ENCODE data around the gene STXBP6.
"Not testable (repeated sequence)": the region's sequence is repeated elsewhere in the genome, so short reads cannot be mapped to it uniquely, and the experiment has no call there.

Gene STXBP6

DNA sequence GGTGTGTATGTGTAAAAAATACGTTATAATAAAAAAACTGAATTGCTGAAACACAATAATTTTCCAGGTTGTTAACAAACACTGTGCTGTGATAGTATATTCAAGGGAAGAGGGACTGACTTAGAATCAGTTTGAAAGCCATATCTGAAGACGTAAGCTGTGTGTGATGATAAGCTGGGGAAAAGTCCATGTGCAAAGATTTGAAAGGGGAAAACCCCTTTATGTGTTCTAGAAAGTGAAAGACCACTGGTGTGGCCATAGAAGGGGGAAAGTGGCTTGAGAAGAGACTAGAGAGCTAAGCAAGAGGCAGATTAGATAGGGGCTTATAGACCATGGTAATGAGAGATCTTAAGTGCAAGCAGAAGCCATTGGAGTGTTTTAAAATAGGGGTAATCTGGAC is 220.1 kb downstream of the STXBP6 start:
- DNase-seq (ENCODE audit: low read depth): no peak

DNA sequence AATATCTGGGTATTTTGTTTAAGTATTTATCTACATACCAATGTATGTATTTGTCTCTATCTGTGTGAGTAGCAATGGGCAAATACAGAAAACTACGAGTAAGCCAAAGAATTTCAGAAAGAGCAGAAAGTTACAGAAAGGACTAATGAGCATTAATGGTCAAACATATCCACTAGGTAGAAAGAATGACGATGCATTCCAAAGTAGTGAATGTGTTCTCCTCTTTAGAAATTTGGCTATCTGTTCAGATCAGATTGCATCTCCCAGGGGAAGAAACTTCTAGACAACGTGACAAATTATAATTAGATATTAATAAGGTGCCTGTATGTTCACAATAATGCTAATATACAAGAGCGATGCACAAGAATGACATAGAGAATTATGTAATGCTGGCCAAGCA is 221.5 kb downstream of the STXBP6 start:
- DNase-seq (ENCODE audit: low read depth): no peak

DNA sequence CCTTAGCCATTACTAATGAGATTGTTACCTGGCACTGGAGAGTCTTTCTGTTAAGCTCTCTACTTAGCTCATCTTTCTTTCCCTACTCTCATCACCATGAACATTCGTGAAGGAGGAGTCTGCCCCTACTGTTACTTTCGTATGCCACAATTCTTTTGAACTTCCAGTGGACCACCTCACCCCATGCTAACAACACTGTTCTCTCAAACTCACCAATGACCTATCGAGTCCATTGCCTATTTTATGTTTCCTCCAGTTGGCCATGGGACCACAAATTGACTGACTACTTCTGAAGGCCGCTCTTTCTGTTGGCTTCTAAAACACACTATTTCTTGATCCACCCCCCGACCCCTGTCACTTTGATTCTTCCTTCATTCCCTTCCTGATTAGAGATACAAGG is 223.6 kb downstream of the STXBP6 start:
- no peak for DNase-seq (ENCODE audit: low read depth)

DNA sequence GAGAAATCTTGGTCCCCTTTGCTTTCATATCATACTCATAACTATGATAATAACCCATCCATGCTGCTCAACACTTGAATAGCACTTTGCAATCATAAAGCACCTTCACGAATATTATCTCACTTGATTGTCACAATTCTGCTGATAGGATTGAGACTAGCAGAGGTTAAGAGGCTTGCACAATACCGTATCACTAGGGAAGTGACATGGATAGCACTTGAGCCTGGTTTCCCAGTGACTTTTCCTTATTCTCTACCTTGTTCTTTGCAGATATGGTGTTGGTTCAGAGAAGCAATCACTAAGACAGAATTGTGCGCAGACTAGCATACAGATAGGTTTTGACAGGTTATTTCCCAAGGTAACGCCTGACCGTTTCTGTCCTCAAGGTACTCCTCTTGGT is 229.3 kb downstream of the STXBP6 start:
- DNase-seq (ENCODE audit: low read depth): no peak

DNA sequence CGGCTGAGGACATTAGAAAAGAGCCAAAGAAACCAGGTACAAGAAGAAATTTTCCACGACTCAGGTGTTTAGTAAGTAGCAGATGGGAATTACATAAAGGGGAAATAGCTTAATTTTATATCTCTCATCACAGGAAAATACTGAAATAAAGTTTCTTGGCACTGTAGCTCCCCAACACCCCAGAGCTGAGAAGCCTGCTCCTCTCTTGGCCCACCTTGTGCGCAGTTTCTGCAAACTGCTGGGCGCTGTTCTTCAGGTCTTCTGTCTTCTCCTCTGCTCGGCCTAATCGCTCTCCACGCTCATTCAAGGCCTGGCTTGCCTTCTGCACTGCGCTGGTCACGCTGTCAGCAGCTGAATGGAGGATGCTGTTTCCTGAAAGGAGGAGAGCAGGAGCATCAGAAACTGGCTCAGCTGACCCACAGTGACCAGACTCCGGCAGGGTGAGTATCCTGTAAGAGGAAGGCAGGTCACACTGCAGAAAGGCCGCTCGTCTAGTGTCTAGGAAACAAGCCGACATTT is 231.1 kb downstream of the STXBP6 start:
- no peak for DNase-seq (ENCODE audit: low read depth)

DNA sequence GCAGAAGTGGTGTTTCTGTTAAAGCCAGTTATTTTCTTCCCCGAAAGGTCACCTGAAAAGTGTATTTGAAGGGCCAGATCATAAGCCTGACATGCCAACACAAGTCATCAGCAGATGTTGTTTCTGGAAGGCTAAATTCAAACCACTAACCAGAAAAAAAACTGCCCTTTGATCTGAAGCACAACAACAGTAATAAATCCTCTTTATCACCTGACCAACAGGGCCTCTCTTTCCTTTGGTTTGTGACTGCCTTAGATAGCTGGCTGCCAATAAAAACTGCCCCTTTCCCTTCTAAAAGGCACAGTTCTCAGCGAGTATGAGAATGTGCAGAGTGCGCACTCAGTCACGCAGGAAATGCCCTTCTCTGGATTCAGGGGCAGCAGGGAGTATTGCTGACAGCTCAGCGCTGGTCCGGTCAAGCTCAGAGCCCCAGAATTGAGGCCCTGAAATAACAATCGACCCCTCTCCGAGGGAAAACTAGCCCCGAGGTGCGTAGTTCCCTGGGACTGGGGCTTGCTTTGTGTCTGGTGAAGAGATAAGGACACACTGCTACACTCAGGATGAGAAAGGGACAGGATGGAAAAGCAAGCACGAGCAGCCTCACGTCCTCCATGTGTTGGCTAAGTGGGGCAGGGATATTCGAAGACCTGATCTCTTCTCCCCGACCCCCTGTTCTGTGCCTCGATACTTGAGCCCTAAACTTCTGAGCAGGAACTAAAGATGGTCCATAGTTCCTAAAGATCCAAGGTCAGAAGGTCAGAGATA is 231.7 kb downstream of the STXBP6 start:
- DNase-seq (ENCODE audit: low read depth): no peak

DNA sequence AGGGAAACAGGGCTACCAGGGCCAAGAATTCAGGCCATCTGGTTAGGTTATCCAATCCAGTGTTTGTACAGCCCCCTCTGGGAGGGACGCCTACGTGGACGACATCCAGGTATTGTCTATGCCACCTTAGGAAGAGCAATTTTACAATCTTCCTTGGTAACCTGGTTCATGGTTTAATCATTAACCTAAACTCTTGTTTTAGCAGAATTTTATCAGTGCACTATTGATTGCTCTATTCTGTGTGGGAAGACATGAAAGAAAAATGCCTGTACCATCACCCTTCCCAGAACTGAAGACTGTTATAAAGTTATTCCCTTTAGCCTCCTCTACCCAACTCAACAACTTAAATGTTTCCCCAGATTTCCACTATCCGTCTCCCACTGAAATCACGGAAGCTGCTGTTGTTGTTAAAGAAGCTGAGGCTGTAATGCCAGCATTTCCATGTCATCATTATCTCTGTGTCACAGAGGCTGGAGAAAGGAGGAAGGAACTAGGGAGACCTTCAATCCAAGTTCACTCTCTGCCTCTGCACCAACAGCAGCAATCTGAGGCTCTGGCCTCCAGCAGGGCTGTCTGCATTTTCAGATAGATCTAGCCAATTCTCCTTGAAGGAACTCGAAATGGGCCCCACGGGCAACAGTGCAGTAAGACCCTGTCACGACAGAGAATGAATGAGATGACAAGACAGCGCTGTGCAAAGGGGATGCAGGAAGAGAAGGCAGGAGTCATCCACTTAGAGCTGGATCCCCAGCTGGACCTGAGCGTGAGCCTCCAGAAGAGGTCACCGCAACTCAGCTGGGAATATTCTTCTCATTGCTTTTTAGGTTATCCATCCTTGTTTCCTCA is 232.5 kb downstream of the STXBP6 start:
- no peak for DNase-seq (ENCODE audit: low read depth)

DNA sequence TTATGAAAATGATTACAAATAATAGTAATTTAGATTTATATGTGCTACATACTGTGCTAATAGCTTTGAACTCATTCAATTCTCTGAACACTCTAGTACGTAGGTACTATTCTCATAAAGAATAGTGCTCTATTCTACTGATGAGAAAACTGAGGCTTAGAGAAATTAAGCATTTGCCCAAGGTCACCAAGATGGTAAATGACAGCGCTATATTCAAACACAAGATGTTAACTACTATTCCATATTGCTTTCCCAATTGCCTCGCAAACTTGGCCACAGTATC is 233.1 kb downstream of the STXBP6 start:
- DNase-seq (ENCODE audit: low read depth): no peak

DNA sequence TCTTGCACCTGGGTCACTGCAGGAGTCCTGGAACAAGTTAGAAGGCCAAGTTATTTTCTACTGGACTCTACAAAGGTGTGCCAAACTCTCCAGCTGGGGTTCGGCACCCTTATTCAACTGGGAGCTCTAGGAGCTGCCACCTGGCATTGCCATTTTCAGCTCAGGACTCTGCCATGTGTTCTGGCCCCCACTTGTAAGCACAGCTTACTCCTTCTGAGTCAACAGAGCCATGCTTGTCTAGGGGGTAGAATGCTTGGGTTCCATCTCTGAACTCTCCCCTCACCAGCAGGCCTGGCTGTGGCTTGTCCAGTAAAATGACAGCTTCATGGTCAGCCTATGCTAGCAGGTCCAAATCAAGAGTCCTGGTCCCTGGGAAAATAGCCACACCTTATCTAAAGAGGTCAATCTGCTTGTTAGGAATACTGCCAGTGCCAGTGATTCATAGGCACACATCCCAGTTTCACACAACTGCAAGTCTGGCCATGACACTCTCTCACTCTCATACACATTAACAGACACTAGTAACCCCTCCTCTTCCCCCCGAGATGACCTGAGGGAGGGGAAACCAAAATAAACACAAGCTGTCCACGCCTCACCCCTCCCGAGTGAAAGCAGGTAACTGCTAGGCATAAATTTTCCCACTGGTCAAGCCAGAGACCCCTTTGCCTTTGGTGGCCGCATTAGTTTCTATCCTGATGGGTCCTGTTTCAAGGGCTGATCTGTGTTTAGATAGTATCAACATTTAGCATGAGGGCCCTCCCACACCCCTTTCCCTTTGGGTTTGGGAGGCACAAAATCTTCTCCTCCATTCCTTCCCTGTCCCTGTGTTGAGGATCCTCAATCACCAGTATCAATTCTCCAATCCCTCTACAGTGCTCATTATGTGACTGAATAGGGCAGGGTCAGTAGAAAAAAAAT is 233.7 kb downstream of the STXBP6 start:
- no peak for DNase-seq (ENCODE audit: low read depth)

DNA sequence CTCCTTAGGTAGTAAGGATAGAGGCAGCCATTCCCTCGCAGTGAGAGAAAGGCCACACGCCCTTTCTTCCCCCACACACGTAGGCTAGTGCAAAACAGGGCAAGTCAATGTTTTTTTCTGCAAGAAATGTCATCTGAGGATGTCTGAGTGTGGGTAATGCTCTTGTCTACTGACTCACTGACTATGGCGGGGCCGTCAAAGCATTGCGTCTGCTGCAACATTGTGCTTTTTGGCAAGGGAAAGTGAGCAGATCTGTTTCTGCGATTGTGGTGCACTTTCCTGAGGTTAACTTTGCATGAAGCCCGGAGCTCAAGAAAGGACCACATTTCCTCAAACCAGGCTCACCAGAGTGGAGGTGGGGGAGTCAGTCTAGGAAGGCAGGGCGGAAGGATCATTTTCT is 234.4 kb downstream of the STXBP6 start:
- no peak for DNase-seq (ENCODE audit: low read depth)

DNA sequence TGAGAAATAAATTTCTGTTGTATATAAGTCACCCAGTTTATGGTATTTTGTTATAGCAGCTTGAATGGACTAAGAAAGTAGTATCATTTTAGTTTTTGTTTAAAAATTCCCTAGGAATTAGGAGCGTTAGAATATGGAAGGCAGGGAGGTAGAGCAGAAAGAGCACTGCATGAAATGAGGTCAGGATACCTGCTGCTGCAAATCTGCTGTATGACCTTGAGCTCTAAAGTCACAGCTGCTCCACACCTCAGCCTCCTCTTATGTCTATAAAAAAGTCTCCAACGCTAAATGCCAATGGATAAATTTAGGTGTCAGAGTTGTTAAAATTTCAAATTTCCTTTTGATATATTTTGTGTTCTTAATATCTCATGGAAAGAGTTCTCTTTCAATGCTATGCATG is 235.0 kb downstream of the STXBP6 start:
- no peak for DNase-seq (ENCODE audit: low read depth)

DNA sequence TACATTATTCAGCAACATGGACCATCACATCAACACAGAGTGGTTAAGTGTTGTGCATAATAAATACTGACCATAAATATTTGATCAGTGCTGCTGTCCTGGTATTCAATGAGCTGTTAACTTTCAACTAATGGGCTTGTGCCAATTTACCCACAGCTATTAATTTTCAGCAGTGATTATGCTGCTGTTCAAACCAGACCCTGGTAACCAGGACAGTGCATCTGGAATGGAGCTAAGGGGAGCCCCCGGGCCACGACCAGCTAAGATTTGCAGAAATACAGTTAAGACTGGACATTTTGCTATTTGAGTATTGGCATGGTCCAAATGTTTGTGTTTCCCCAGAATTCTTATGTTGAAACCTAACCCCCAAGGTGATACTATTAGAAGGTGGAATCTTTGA is 235.6 kb downstream of the STXBP6 start:
- no peak for DNase-seq (ENCODE audit: low read depth)

DNA sequence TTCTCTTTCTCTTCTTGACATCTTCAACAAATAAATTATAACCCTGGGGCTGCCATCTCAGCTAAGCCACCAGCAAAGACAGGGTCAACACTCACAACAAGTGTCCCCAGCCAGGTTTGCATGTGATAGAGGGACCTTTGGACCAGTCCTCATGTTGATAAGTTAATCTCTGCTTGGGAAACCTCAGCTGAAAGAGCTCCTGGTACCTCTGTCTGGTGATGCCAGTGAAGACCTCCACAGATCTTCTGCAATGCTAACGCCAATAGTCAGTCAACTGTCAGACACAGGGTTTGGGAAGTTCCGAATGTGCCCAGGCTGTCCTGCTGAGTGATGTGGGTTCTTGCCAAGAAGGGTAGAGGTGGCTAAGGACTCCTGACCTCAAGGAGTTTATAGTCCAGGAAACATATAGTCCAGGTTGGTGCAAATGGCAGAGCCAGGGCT is 236.1 kb downstream of the STXBP6 start:
- no peak for DNase-seq (ENCODE audit: low read depth)

DNA sequence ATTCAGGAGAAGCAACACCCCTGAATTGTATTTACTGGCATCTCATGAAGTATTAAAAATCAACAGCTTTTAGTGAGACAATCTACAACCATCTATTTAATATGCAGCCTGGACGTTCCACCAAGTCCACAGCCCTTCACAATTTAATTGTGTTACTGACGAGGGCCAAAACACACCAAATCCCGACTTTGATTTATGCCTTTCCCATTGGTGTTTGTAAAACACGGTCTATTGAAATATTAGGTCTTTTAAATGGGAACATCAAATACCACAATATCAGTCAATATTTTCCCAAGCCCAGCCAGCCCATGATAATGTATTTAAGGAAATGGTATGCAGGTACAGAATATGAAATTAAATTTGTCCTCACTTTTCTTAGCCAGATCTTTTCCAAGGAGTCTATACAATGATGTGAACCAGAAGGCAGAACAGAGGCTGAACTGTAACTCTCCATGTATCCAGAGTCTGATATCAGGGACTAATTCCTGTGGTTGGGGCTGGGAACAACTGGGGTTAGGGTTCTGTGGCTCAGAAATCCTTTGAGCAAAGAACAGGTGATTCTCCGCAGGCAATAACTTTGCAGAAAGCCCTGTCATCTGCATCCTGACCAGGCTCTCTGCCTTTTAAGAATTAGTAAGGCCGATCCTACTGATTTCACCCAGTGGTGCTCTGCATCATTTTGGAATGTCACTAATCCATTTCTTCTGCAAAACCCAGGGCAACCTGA is 236.7 kb downstream of the STXBP6 start:
- DNase-seq (ENCODE audit: low read depth): no peak

DNA sequence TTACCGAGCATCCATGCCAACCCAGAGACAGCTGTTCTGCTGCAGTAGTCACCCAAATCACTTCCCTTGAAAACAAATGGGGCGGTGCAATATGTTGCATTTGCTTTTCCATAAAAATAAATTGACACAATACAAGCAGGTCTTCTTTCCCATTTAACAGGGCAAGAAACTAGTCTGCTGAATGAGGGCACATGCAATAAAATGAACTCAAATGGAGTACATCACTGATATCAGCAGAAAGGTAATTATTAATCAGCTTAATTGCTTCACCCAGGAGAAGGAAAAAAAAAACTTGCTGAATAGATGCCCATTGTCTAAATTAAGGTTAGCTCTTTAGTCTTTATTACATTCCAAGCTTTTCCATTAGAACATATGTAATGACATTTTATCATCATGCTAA is 240.8 kb downstream of the STXBP6 start:
- no peak for DNase-seq (ENCODE audit: low read depth)

DNA sequence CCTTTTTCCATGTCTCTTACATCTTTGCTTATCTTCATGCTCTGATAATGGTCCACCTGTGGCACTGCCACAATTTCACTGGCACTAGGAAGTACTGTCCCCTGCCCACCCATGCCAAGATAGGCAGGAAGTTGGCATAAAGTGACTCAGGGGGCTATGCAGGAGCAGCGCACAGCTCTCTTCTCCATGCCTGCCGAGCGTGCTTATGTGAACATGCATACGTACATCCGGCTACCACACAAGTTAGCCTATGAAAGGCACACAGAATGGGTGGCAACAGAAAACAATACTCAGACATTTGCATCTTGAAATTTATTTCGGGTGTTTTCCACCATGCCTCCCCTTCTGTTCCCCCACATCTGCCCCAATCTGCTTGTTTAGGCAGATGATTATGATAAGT is 241.5 kb downstream of the STXBP6 start:
- no peak for DNase-seq (ENCODE audit: low read depth)

DNA sequence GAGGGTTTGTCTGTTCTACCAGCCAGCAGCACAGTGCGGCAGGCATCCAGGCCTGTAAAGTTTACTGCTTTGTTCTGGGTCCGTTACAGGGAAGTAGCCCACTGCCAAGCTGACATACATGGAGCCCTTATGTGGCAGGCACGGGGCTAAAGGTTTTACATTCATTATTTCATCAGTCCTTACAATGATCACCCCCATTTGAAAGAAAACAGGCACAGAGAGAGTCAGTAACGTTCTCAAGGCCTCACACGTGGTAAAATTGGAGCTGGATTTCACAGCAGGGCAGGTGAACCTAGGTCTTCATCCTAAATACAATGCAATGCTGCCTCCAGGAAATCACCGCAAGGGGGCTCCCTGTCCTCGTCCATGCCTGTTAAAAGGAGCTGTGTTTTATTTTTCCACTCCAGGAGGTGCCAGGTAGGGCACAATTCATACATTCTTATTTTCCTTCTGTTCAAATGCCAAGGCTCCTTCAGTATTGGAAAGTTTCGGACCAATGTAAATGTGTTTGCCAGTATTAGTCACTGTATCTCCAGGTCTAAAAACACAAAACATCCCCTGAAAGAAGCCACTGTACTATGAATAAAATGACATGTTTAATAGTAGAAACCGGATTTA is 243.8 kb downstream of the STXBP6 start:
- DNase-seq (ENCODE audit: low read depth): peak; percentile 9

DNA sequence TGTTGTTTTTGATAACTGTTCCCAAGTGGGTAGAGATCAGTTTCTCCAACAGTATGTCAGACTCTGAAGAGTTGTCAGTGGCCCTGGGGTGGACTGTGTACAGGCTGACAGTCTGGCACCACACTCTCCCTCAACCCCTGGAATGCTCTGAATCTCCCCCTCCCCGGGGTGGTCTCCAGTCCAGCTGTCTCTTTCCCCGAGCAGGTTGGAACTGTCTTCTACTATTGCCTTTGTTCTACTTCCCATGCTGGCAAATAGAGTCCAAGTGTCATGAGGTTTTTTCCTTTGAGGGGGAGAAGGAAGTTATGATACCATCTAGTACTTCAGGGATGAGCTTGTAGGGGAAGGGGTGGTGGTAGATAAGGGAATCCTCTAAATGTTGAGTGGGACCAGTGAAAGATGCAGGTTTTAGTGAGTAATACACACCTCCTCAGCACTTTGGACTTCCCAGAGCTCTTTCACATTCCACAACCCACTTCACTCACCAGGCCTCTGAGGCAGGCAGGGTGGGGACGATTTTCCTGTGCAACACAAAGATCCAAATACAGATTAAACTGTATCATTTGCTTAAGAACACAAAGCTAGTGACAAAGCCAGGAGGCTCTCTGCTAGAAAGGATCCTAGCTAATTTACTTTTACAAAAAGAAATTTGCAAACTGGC is 245.3 kb downstream of the STXBP6 start:
- no peak for DNase-seq (ENCODE audit: low read depth)

DNA sequence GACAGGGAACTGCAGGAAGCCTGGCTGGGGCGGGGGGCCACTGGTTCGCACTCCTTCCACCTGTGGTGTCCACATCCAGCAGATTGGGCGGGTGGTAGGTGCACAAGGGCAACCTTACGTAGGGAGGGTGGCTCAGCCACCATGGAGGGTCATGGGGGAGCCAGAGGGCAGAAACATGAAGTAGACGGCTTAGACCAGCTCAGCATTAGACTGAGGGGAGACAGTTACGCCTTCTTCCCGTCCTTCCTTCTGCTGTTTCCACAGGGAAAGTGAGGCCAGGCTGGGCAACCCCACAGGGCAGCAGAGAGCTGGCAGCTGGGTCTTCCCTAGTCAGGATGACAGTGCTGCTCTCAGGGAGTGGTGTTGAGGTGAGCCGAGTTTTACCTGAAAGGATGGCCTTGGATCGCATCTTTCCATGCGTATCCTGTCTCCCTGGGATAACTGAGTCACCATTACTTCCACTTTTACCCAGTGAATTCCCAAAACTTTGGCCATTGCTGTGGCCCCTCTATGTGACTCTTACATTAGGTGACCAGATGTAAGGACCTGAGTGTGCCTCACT is 245.9 kb downstream of the STXBP6 start:
- no peak for DNase-seq (ENCODE audit: low read depth)

DNA sequence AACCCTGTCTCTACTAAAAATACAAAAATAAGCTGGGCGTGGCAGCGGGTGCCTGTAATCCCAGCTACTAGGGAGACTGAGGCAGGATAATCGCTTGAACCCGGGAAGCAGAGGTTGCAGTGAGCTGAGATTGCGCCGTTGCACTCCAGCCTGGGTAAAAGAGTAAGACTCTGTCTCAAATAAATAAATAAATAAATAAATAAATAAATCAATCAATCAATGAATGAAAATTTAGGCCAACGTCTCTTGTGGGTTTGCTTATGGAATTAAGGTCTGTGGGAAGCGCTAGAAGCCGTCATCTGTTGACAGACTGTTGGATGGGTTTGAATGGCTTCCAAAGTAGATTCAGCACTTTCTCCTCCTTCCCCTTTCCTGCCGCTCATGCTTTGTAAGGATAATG is 246.5 kb downstream of the STXBP6 start:
- not testable (repeated sequence) for DNase-seq (ENCODE audit: low read depth)
